Endothelial cell of umbilical vein (primary cell): Measurements from ENCODE around the gene CAMTA2. TPM values are rescaled to one million over a fixed set of nuclear protein-coding genes. Genes with fewer than 3 reads are reported as not detected.

Experiments
- BruUV-seq: library from RNA; stranded (reverse); fragments of 400-500 nt; replicated peaks from 2 replicates; lab custom pipeline; 2021; lab: Mats Ljungman, UMichigan
- CTCF ChIA-PET: fragments of 300-600, 350-600 bp; sonication (Branson Sonifier 250); formaldehyde crosslinking; loops from one replicate; lab custom pipeline; 2021; ENCODE audit warnings: antibody characterized with exemption, inconsistent platforms; lab: Charles Lee
- POLR2A ChIA-PET: fragments of 300-600, 350-600 bp; sonication (Branson Sonifier 250); formaldehyde crosslinking; loops from one replicate; lab custom pipeline; 2021; ENCODE audit warnings: antibody characterized with exemption, inconsistent platforms; lab: Charles Lee
- DNase-seq: peaks from one replicate; pipeline ENCODE4 v3.0.0-alpha.2; 2011; ENCODE audit warnings: low read depth, low spot score
- FAIRE-seq: peaks from 2 replicates; lab custom pipeline; 2011; peaks lifted over from hg19 to GRCh38; lab: Jason Lieb, UNC
- H2AFZ ChIP-seq: 2 replicates; pipeline ENCODE4 v1.6.0; 2012; ENCODE audit warnings: low read depth, low read length, control low read depth, inconsistent platforms
- H3K27ac ChIP-seq: 2 replicates; pipeline ENCODE4 v1.5.1; 2011; ENCODE audit warnings: low read depth, mild to moderate bottlenecking, control low read depth, low read length, moderate library complexity; ENCODE audit not compliant: insufficient read depth
- H3K27me3 ChIP-seq, 2 experiments: 2 replicates each; pipeline versions ENCODE4 v1.6.0 to v1.6.1; 2011; ENCODE audit warnings: low read length in 2 of 2, mixed read lengths in 1 of 2; ENCODE audit not compliant: control insufficient read depth in 2 of 2, insufficient read depth in 2 of 2
- H3K36me3 ChIP-seq, 2 experiments: 2 replicates in 1 of 2; 3 replicates in 1 of 2; pipeline ENCODE4 v1.5.1; 2011; ENCODE audit warnings: low read length in 2 of 2, mild to moderate bottlenecking in 1 of 2, moderate library complexity in 1 of 2; ENCODE audit not compliant: control insufficient read depth in 2 of 2, insufficient read depth in 2 of 2; ENCODE audit errors: extremely low read depth in 1 of 2
- H3K4me1 ChIP-seq: 3 replicates; pipeline ENCODE4 v1.5.1; 2011; ENCODE audit warnings: mild to moderate bottlenecking, low read length; ENCODE audit not compliant: control insufficient read depth, insufficient read depth; ENCODE audit errors: extremely low read depth
- H3K4me2 ChIP-seq: 2 replicates; pipeline ENCODE4 v1.6.1; 2011; ENCODE audit warnings: low read length, control low read depth, mixed read lengths; ENCODE audit not compliant: insufficient read depth
- H3K4me3 ChIP-seq, 3 experiments: fragments of 200-600 bp in 1 of 3; sonication (generic), shearing (Covaris generic) in 1 of 3; replicated peaks in 1 of 3; 2 replicates each; pipeline ENCODE4 v1.5.1; 2011 to 2016; ENCODE audit warnings: control low read depth in 3 of 3, low read length in 3 of 3, mild to moderate bottlenecking in 2 of 3, inconsistent platforms in 1 of 3, low read depth in 1 of 3, moderate library complexity in 1 of 3; ENCODE audit not compliant: insufficient read depth in 1 of 3
- H3K79me2 ChIP-seq: 2 replicates; pipeline ENCODE4 v1.6.0; 2012; ENCODE audit warnings: low read length, inconsistent platforms; ENCODE audit not compliant: control insufficient read depth, insufficient read depth
- H3K9ac ChIP-seq: replicated peaks from 2 replicates; pipeline ENCODE3; 2011; ENCODE audit warnings: low read length, control low read depth; ENCODE audit not compliant: insufficient read depth; ENCODE audit errors: extremely low read depth
- H3K9me1 ChIP-seq: replicated peaks from 3 replicates; pipeline ENCODE4 v1.6.0; 2011; ENCODE audit warnings: mild to moderate bottlenecking, low read length; ENCODE audit not compliant: control insufficient read depth, insufficient read depth; ENCODE audit errors: extremely low read depth
- H3K9me3 ChIP-seq: replicated peaks from 2 replicates; pipeline ENCODE4 v1.5.1; 2012; ENCODE audit warnings: low read length, inconsistent platforms; ENCODE audit not compliant: control insufficient read depth, insufficient read depth
- H4K20me1 ChIP-seq: replicated peaks from 2 replicates; pipeline ENCODE3; 2011; ENCODE audit warnings: mild to moderate bottlenecking, low read length; ENCODE audit not compliant: control insufficient read depth, insufficient read depth; ENCODE audit errors: extremely low read depth
- CTCF ChIP-seq, 2 donors: IDR thresholded peaks; 1 replicate in 1 of 2; 2 replicates in 1 of 2; pipeline ENCODE4 v1.5.1; 2011; ENCODE audit warnings: low read length in 2 of 2, mild to moderate bottlenecking in 2 of 2, moderate library complexity in 2 of 2, control low read depth in 1 of 2, inconsistent platforms in 1 of 2, low read depth in 1 of 2; ENCODE audit not compliant: insufficient read depth in 1 of 2; ENCODE audit errors: extremely low read depth in 1 of 2
- EZH2 ChIP-seq: IDR thresholded peaks from 2 replicates; pipeline ENCODE4 v1.6.1; 2012; ENCODE audit warnings: borderline replicate concordance, low read depth, mild to moderate bottlenecking, moderate library complexity, low read length, inconsistent platforms; ENCODE audit not compliant: severe bottlenecking
- FOS ChIP-seq: IDR thresholded peaks from 2 replicates; pipeline ENCODE4 v1.6.1; 2011; ENCODE audit warnings: mild to moderate bottlenecking, low read length, moderate library complexity, borderline replicate concordance; ENCODE audit not compliant: insufficient read depth
- GATA2 ChIP-seq: IDR thresholded peaks from 2 replicates; pipeline ENCODE4 v1.7.0; 2011; ENCODE audit warnings: low read depth, mild to moderate bottlenecking, moderate library complexity, mixed read lengths, low read length; ENCODE audit not compliant: insufficient read length, insufficient read depth
- MAX ChIP-seq: IDR thresholded peaks from 2 replicates; pipeline ENCODE4 v1.6.1; 2011; ENCODE audit not compliant: insufficient read depth, insufficient read length
- MYC ChIP-seq: IDR thresholded peaks from one replicate; pipeline ENCODE4 v1.6.1; 2011; ENCODE audit warnings: mild to moderate bottlenecking, low read depth, low read length
- POLR2A ChIP-seq: IDR thresholded peaks from 2 replicates; pipeline ENCODE4 v1.6.1; 2012; ENCODE audit warnings: low read depth, mild to moderate bottlenecking, control low read depth, low read length
- POLR2AphosphoS5 ChIP-seq: IDR thresholded peaks from 2 replicates; pipeline ENCODE4 v1.6.1; 2012; ENCODE audit warnings: low read depth, mild to moderate bottlenecking, control low read depth, low read length, moderate library complexity; ENCODE audit not compliant: insufficient read depth
- dilution Hi-C: fragments of 300-500 bp; cut with MboI; formaldehyde crosslinking; loops from one replicate; pipeline ENCODE4 v1.15.0; 2019; ENCODE audit warnings: low sequenced_read_pairs; ENCODE audit not compliant: extremely low pct_ligation_motif_present
- intact Hi-C: fragments of 100-400 bp; cut with micrococcal nuclease; formaldehyde crosslinking; loops from one replicate; pipeline ENCODE4 v1.10.0; 2022
- polyA plus RNA-seq, 4 experiments: library from polyadenylated mRNA; depleted of rRNA in 3 of 4; stranded (reverse) in 3 of 4; unstranded in 1 of 4; fragments of >200 nt; gene quantifications; 2 replicates each; pipeline versions ENCODE4 v1.2.1 to v1.2.3, GENCODE V29; 2011 to 2012; ENCODE audit warnings: missing spikeins in 1 of 4
- total RNA-seq: library from RNA; stranded (reverse); gene quantifications from 2 replicates; pipeline ENCODE4 v1.2.3, GENCODE V29; 2021

CAMTA2 gene
- total and polyA plus RNA-seq, 2 donors (not counting 3 experiments of a cell fraction or from before 2014, with no cell fraction given) = 33.8 to 51.0 TPM

- H2AFZ ChIP-seq = no peak overlapping the region
- ChIA-PET CTCF (no interaction called here), POLR2A (no interaction called here)
- H3K4me3 ChIP-seq = no peak overlapping the region
- no peak overlapping the region for H3K27ac ChIP-seq
- H3K4me2 ChIP-seq = no peak overlapping the region
- H3K9me1 ChIP-seq = no peaks in the 10 kb centered on the region
- peaks cover 16% of the 10 kb centered on the region for H3K4me1 ChIP-seq
- H4K20me1 ChIP-seq = no peaks in the 10 kb centered on the region
- dilution Hi-C loops (no loop called here), intact Hi-C loops (no loop called here)
- DNase-seq = no peak
- BruUV-seq = TSS peak; percentile 1
- H3K27me3 ChIP-seq = no peaks in the 10 kb centered on the region
- no peaks in the 10 kb centered on the region for H3K9me3 ChIP-seq
- peaks cover 13 to 42% of the 10 kb centered on the region in 2 experiments for H3K36me3 ChIP-seq
- H3K9ac ChIP-seq = no peak overlapping the region
- no peak for TF ChIP-seq MAX
- no peak for TF ChIP-seq POLR2A
- TF ChIP-seq FOS = no peak
- no peak for TF ChIP-seq POLR2AphosphoS5
- TF ChIP-seq MYC = no peak
- TF ChIP-seq CTCF (IDR thresholded peaks at IDR 0.05; ENCODE audit: extremely low read depth in 1 of 2, insufficient read depth in 1 of 2, low read depth in 1 of 2, low read length in 2 of 2) = no peak
- TF ChIP-seq GATA2 = no peak
- TF ChIP-seq EZH2 = no peak
- FAIRE-seq = no peak
- H3K79me2 ChIP-seq = peaks cover 4% of the 10 kb centered on the region
Measured at GRCh38 chr17:4972322-4972721, 15.2 kb downstream of the CAMTA2 start.
